Stimulated activated CD4-positive, alpha-beta T cell treated with anti-CD3 and anti-CD28 coated beads, Interleukin-1b, Interleukin-23, amount 100 ng/mL, for 1 hour (primary cell): ENCODE data around the gene PINK1.
A peak's percentile ranks its signal among the peaks of the same experiment; 100 is the strongest.

Experiments
- DNase-seq, 2 donors: peaks; one replicate each; pipeline ENCODE4 v3.0.0-alpha.2; 2020; ENCODE audit warnings: low read depth in 2 of 2

Gene PINK1

DNA sequence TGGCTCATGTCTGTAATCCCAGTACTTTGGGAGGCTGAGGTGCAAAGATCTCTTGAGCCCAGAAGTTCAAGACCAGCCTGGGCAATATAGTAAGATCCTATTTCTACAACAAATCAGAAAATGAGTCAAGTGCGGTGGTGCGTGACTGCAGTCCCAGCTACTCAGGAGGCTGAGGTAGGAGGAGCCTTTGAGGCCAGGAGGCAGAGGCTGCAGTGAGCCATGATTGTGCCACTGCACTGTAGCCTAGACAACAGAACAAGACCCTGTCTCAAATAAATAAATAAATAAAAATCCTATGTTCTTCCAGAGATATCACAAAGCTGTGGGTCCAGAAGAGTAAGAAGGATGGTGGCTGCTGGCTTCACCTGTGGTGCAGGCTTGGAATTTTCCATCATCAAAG lies 22.3 kb upstream of the PINK1 start:
- no peak for DNase-seq

DNA sequence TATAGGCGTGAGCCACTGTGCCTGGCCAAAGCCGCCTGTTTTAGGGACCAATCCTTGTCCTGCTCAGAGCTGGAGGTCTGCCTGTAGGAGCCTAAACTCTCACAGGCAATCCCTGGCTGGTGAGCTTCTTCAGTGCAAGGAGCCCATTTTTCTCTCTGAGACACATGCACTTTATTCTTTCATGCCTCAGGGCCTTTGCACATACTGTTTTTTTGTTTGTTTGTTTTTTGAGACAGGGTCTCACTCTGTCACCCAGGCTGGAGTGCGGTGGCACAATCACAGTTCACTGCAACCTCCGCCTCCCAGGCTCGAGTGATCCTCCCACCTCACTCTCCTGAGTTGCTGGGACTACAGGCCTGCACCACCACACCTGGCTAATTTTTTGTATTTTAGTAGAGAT lies 21.6 kb upstream of the PINK1 start:
- no peak for DNase-seq

DNA sequence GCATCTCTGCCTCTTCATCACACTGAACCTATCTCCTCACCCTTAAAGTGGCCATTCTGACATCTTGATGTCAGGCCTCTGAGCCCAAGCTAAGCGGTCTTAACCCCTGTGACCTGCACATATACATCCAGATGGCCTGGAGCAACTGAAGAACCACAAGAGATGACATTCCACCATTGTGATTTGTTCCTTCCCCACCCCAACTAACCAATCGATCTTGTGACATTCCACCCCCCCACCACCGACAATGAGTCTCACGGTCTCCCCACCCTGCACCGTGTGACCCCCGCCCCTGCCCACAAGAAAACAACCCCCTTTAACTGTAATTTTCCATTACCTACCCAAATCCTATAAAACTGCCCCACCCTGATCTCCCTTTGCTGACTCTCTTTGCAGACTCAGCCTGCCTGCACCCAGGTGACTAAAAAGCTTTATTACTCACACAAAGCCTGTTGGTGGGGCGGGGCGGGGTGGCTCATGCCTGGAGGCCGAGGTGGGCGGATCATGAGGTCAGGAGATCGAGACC lies 21.0 kb upstream of the PINK1 start:
- no peak for DNase-seq

DNA sequence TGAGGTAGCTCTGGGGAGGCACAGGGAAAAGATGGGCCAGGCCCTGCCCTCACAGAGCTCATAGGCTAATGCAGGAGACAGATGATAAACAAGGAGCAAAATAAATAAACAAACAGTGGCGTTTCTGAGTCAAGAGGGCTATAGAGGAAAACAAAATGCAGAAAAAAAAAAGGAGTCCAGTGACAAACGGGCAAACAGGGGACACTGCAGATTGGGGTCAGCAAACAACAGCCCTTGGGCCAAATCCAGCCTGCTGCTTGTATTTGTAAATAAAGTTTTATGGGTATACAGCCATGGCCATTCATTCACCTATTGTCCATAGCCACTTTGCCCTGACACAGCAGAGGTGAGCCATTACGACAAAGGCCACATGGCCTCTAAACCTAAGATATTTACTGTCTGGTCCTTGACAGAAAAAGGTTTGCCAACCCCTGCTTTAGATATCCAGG lies 19.1 kb upstream of the PINK1 start:
- DNase-seq: no peak

- DNase-seq: no peak
Observed at GRCh38 chr1:20615946-20616846, 17.1 kb upstream of the PINK1 start.

DNA sequence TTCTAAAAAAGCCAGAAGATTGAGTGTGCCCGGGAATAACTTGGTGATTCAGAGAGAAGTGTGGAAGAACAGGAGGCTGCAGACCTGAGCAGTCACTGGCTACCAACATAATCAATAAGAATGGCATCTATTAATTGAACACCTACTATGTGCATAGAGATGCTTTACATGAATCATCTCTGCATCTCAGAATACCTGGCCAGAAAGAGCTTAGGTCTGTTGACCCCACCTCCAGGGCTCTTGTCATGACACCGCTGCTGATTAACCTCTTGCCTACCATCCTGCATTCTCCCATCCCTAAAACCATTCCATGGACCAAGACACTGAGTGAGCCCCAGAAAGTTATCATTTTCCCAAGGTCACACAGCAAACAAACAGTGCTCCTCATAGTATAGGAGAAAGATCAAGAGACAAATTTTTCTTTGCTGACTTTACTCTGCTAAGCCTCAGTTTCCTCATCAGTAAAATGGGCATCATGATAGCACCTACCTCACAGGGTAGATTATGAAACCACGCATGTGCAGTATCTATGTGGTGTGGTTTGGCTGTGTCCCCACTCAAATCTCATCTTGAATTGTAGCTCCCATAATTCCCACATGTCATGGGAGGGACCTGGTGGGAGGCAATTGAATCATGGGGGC lies 16.3 kb upstream of the PINK1 start:
- no peak for DNase-seq

DNA sequence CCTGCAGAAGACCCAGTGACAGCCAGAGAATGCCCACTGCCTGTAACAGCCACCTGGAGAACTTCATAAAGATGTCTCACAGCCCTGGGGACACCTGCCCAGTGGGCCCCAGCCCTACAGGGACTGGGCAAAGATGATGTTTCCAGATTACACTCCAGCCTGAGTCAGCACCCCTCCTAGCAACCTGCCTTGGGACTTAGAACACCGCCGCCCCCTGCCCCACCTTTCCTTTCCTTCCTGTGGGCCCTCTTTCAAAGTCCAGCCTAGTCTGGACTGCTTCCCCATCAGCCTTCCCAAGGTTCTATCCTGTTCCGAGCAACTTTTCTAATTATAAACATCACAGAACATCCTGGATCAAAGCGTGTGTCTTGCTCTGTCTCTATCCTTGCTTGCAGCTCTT lies 14.7 kb upstream of the PINK1 start:
- no peak for DNase-seq

GRCh38 chr1:20619999-20620398 lies 13.3 kb upstream of the PINK1 start:
- DNase-seq: no peak

DNA sequence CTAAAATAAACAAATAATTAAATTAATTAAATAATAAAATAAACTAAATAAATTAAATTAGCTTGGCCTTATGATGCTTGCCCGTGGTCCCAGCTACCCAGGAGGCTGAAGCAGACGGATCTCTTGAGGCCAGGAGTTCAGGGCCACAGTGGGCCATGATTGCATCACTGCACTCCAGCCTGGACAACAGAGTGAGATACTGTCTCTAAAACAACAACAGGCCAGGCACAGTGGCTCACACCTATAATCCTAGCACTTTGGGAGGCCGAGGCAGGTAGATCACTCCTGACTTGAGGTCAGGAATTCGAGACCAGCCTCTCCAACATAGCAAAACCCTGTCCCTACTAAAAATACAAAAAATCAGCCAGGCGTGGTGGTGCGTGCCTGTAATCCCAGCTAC lies 12.2 kb upstream of the PINK1 start:
- DNase-seq: no peak

GRCh38 chr1:20624709-20625108 lies 8.5 kb upstream of the PINK1 start:
- DNase-seq: no peak

- no peak for DNase-seq
Observed at GRCh38 chr1:20625176-20626097, 7.8 kb upstream of the PINK1 start.

- no peak for DNase-seq
Observed at GRCh38 chr1:20626098-20626427, 7.2 kb upstream of the PINK1 start.

GRCh38 chr1:20626524-20626923 lies 6.7 kb upstream of the PINK1 start:
- no peak for DNase-seq

DNA sequence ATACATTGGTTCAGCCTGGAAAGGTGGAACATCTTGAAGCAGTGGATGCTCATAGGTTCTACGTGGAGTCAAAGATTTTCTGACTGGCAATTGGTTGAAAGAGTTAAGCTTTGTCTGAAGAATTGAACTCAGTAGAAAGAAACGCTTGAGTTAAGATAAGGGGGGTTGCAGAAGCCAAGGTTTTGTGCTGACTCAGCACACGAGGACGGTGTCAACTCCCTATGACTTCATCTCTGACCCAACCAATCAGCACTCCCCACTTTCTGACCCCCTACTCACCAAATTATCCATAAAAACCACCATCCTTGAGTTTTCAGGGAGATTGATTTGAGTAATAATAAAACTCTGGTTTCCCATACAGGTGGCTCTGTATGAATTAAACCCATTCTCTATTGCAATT lies 2.5 kb upstream of the PINK1 start:
- DNase-seq: no peak

DNA sequence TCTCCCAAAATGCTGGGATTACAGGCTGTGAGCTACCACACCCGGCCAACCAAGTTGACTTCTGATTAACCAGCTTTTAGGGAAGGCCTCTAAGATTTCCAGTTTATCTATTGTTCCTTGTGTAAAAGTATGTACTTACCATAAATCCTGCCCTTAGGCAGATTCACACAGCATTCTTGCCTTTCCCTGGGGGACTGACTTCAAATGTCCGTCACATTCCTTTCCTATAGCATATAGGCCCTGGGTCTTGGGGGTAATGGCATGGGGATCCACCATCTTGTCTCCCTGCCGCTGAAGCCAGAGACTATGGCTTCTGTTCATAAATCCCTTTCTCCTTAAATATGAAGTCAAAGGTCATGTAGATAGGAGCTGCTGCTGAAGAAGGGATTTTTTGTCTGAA lies 872 bp upstream of the PINK1 start:
- no peak for DNase-seq

DNA sequence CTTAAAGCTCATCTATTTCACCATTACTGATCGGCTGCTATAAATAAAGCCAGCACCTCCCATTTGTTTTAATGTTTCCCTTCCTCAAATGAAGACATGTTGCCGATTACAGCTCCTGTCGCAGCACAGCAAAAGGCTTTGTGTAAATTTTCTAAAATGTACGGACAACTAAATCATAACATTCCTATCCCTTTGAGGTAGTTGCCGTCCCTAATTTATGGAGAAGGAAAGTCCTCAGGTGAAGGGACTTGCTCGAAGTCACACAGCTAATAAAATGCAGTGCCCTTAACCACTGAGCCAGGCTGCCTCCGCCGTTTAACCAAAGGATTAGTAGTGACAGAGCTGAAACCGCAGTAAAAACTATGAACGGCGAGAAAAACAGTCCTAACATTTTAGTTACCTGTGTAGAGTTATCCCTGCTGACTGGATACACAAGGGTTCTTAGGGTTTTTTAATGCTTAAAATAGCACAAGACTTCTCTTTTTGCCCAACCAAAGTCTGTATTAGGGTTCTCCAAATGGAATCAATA lies 871 bp downstream of the PINK1 start:
- no peak for DNase-seq

- DNase-seq: no peak
Observed at GRCh38 chr1:20634594-20635084, 1.4 kb downstream of the PINK1 start.

- DNase-seq: no peak
Observed at GRCh38 chr1:20636785-20637347, 3.6 kb downstream of the PINK1 start.

DNA sequence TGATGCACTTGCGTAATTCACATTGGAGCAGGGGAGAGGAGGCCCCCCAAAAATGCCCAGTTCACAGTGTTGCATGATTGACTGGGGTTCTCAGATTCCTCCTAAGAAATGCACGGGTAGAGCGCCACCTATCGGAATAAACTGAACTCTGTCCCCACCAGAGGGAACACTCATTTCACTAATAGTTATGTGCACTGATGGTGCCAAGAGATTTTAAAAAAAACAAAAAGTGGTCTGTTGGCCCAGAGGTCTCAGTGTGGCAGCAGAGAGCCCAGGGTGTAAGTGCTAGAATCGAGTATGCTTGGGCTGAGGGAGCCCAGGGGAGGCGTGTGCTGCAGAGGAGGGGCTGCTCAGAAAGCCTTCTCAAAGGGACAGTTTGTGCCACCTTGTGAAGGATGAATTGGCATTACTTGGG lies 6.9 kb downstream of the PINK1 start:
- peak; percentile 25 to 37 for DNase-seq

DNA sequence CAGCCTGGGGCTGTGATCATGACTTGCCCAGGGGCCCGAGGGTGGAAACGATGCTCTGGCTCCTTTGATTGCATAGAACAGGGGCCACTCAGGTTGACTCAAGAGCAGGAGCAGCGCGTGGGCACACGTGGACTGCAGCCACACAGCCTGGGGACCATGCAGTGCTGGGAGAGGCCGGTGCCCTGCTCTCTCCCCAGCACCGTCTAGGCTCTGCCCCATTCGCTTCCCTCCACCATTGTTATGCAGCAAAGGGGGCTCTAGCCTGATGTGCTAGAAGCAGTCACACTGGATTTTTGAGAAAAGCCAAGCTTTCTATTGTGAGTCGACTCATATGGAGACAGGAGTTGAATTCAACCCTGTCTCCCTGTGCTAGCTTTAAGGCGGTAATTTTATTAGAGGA lies 8.7 kb downstream of the PINK1 start:
- DNase-seq: no peak

DNA sequence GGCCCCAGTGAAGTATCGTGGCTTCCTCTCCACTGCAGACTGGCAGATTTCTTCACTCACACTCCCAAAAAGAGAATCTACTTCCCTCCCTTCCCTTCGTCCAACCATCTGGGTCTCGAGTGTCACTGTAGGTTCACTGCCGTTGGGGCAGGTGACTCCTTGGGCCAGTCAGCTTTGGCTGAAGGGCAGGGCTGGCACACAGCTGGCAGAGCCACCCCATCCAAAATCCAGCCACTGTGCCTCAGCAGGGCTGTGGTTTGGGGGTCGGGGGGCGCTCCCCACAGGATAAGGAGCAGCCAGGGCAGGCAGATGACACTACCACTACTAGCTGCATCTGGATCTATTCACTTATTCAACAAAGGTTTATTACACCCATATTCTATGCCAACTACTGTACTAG lies 9.8 kb downstream of the PINK1 start:
- no peak for DNase-seq
